DND-41 (cell line): Measurements from ENCODE around the gene SLC27A2.

Source experiments
- CTCF ChIP-seq: IDR thresholded peaks from 2 replicates; pipeline ENCODE4 v1.5.1; 2012; ENCODE audit warnings: borderline replicate concordance, low read length, moderate library complexity, mild to moderate bottlenecking; ENCODE audit not compliant: poor library complexity, severe bottlenecking; ENCODE audit errors: extremely low read depth
- EZH2 ChIP-seq: IDR thresholded peaks from 3 replicates; pipeline ENCODE4 v1.6.1; 2012; ENCODE audit warnings: borderline replicate concordance, low read depth, mild to moderate bottlenecking, moderate library complexity, low read length, inconsistent platforms; ENCODE audit not compliant: severe bottlenecking

- no peak for TF ChIP-seq CTCF
- no peak for TF ChIP-seq EZH2
Measured at GRCh38 chr15:50229336-50229735, 47.3 kb downstream of the SLC27A2 start.
